Parathyroid adenoma (tissue), 2 donors: ENCODE data around the gene LRRC4C.

Experiments used
- H2AFZ ChIP-seq: fragments of 300-600 bp; sonication (generic); one replicate; pipeline ENCODE4 v1.7.0; 2017; ENCODE audit warnings: antibody characterized with exemption, mild to moderate bottlenecking
- H3K27ac ChIP-seq: fragments of 300-600 bp; sonication (generic); one replicate; pipeline ENCODE4 v1.7.0; 2017
- H3K27me3 ChIP-seq: fragments of 300-600 bp; sonication (generic); one replicate; pipeline ENCODE4 v1.7.0; 2017; ENCODE audit warnings: low read length; ENCODE audit not compliant: control insufficient read depth, insufficient read depth
- H3K36me3 ChIP-seq: fragments of 300-600 bp; sonication (generic); one replicate; pipeline ENCODE4 v1.7.0; 2017; ENCODE audit warnings: low read length; ENCODE audit not compliant: control insufficient read depth, insufficient read depth
- H3K4me1 ChIP-seq: fragments of 300-600 bp; sonication (generic); one replicate; pipeline ENCODE4 v1.7.0; 2017; ENCODE audit warnings: control low read depth
- H3K4me2 ChIP-seq: fragments of 300-600 bp; sonication (generic); one replicate; pipeline ENCODE4 v1.7.0; 2017; ENCODE audit warnings: low read length
- H3K4me3 ChIP-seq: fragments of 300-600 bp; sonication (generic); one replicate; pipeline ENCODE4 v1.7.0; 2017; ENCODE audit warnings: low read depth, low read length
- H3K79me2 ChIP-seq: fragments of 300-600 bp; sonication (generic); one replicate; pipeline ENCODE4 v1.7.0; 2017; ENCODE audit warnings: control low read depth
- H3K9ac ChIP-seq: fragments of 300-600 bp; sonication (generic); one replicate; pipeline ENCODE4 v1.7.0; 2017; ENCODE audit warnings: mild to moderate bottlenecking
- H3K9me3 ChIP-seq: fragments of 300-600 bp; sonication (generic); one replicate; pipeline ENCODE4 v1.7.0; 2017; ENCODE audit warnings: low read length; ENCODE audit not compliant: control insufficient read depth
- TF ChIP-seq, protein P1 (sequence below): fragments of 300-600 bp; sonication (generic); IDR thresholded peaks from one replicate; pipeline ENCODE4 v1.7.0; 2017; ENCODE audit warnings: antibody characterized with exemption, mild to moderate bottlenecking
- donor health status: primary hyperparathyroidism.

Gene LRRC4C

DNA sequence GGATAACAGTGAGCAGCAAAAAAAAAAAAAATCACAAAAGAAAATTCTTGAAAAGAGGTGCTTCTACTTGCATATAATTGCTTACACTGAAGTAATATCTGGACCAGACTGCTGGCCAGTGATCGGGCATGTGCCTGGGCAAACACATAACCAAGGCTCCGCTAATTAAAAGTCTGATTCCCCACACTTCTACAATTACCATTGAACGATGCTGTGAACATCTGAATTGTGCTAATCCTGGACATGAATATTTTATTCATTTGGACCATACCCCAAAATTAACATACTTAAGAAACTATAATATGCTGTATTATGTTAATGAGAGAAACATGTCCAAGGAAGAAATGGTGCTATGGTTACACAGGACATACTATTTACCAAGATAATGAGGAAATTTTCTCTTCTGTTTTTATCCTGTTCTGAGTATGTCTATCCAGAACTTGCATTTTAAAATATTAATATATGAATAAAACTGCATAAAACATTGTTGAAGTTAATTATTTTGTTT, 69.8 kb downstream of the LRRC4C start:
- TF ChIP-seq, protein P1, sequence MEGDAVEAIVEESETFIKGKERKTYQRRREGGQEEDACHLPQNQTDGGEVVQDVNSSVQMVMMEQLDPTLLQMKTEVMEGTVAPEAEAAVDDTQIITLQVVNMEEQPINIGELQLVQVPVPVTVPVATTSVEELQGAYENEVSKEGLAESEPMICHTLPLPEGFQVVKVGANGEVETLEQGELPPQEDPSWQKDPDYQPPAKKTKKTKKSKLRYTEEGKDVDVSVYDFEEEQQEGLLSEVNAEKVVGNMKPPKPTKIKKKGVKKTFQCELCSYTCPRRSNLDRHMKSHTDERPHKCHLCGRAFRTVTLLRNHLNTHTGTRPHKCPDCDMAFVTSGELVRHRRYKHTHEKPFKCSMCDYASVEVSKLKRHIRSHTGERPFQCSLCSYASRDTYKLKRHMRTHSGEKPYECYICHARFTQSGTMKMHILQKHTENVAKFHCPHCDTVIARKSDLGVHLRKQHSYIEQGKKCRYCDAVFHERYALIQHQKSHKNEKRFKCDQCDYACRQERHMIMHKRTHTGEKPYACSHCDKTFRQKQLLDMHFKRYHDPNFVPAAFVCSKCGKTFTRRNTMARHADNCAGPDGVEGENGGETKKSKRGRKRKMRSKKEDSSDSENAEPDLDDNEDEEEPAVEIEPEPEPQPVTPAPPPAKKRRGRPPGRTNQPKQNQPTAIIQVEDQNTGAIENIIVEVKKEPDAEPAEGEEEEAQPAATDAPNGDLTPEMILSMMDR = no peak
- H3K9me3 ChIP-seq = no peaks in the 10 kb centered on the region
- H3K36me3 ChIP-seq = no peaks in the 10 kb centered on the region
- no peaks in the 10 kb centered on the region for H3K27me3 ChIP-seq
- no peak overlapping the region for H3K4me2 ChIP-seq
- no peak overlapping the region for H3K27ac ChIP-seq
- H3K79me2 ChIP-seq = no peaks in the 10 kb centered on the region
- no peak overlapping the region for H3K4me3 ChIP-seq
- H3K4me1 ChIP-seq = no peaks in the 10 kb centered on the region
- H3K9ac ChIP-seq = no peak overlapping the region
- no peak overlapping the region for H2AFZ ChIP-seq

DNA sequence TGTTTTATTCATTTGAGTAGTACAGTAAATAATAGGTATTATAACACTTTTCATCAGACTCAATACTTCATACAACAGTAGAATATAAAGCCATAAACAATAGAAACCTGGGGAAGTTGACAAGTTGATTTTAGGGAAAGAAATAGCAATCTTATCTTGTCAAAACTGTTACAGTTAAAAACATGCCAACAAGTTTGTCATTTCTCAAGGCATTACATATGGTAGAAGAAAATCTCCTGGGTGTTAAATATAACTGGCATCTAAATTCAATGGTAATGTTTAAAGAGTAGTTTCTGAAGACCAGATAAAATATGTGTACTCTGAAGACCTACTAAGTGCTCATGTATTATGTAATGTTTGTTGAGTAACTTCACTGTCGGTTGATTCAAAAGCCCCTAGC, 75.1 kb downstream of the LRRC4C start:
- TF ChIP-seq, protein P1 = no peak
- no peaks in the 10 kb centered on the region for H3K4me1 ChIP-seq
- no peaks in the 10 kb centered on the region for H3K27me3 ChIP-seq
- no peak overlapping the region for H3K9ac ChIP-seq
- H3K9me3 ChIP-seq = no peaks in the 10 kb centered on the region
- H3K4me2 ChIP-seq = no peak overlapping the region
- H3K79me2 ChIP-seq = no peaks in the 10 kb centered on the region
- no peak overlapping the region for H3K4me3 ChIP-seq
- H3K27ac ChIP-seq = no peak overlapping the region
- no peak overlapping the region for H2AFZ ChIP-seq
- H3K36me3 ChIP-seq = no peaks in the 10 kb centered on the region

- Histone ChIP-seq H2AFZ (no peak overlapping the region), H3K9me3 (no peaks in the 10 kb centered on the region), H3K36me3 (no peaks in the 10 kb centered on the region), H3K9ac (no peak overlapping the region), H3K4me2 (no peak overlapping the region), H3K4me3 (no peak overlapping the region), H3K79me2 (no peaks in the 10 kb centered on the region), H3K27me3 (no peaks in the 10 kb centered on the region), H3K4me1 (no peaks in the 10 kb centered on the region), H3K27ac (no peak overlapping the region)
- TF ChIP-seq, protein P1 = no peak
These were observed 75.7 kb downstream of the LRRC4C start for GRCh38 chr11:41383768-41384167.

DNA sequence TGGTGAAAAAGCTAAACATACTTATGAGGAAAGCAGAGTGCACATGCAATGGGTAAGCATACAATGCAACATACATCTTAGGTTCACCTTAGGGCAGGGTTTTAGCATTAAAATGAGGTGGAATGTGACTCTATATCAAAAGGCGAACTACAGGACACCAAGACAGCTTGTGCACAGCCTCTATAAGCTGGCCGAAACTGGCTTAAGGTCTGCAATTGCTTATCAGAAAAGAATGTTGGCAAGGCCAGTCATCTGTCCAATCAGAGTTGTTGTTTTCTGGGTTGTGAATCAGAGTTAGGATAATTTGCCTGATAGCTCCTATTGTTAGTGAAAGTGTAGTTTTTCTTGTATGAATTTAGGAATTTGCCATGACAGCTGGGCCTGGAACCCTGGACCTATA, 76.5 kb downstream of the LRRC4C start:
- H3K27me3 ChIP-seq = no peaks in the 10 kb centered on the region
- no peaks in the 10 kb centered on the region for H3K79me2 ChIP-seq
- no peaks in the 10 kb centered on the region for H3K9me3 ChIP-seq
- H3K36me3 ChIP-seq = no peaks in the 10 kb centered on the region
- H3K27ac ChIP-seq = no peak overlapping the region
- no peak overlapping the region for H3K4me2 ChIP-seq
- H2AFZ ChIP-seq = no peak overlapping the region
- TF ChIP-seq, protein P1 = no peak
- H3K9ac ChIP-seq = no peak overlapping the region
- no peaks in the 10 kb centered on the region for H3K4me1 ChIP-seq
- H3K4me3 ChIP-seq = no peak overlapping the region

- H3K4me3 ChIP-seq = no peak overlapping the region
These were observed 80.4 kb downstream of the LRRC4C start for GRCh38 chr11:41379084-41379483.

More at GRCh38 chr11:41379084-41379483, 80.4 kb downstream of the LRRC4C start:
- Histone ChIP-seq H2AFZ (no peak overlapping the region), H3K27ac (no peak overlapping the region), H3K79me2 (no peaks in the 10 kb centered on the region), H3K27me3 (no peaks in the 10 kb centered on the region), H3K4me1 (no peaks in the 10 kb centered on the region), H3K4me2 (no peak overlapping the region), H3K9ac (no peak overlapping the region), H3K36me3 (no peaks in the 10 kb centered on the region), H3K9me3 (no peaks in the 10 kb centered on the region)
- TF ChIP-seq, protein P1 = no peak
